ENCODE results near the gene NHERF2. TPM values are rescaled to one million over a fixed set of nuclear protein-coding genes. Genes with fewer than 3 reads are reported as not detected.
A peak's percentile ranks its signal among the peaks of the same experiment; 100 is the strongest.

NHERF2 gene
- total RNA-seq, 1 donor from 2014 or later = 3.0 TPM

GRCh38 chr16:2058872-2059271 lies 32.2 kb downstream of the NHERF2 start:
- no peak for TF ChIP-seq CTCF (IDR thresholded peaks at IDR 0.05)
- no peak for TF ChIP-seq EZH2phosphoT487 (IDR thresholded peaks at IDR 0.05)
- TF ChIP-seq EZH2 (IDR thresholded peaks at IDR 0.05) = no peak
- Mint-ChIP-seq H3K9me3 (no peaks in the 10 kb centered on the region), H3K4me3 (no peak overlapping the region), H3K27ac (peak overlapping the region; percentile 83), H3K36me3 (no peaks in the 10 kb centered on the region), H3K27me3 (ENCODE audit: insufficient read depth, low read depth) (peaks cover 2% of the 10 kb centered on the region), H3K4me1 (peaks cover 11% of the 10 kb centered on the region)
- H3K27me3 ChIP-seq = no peaks in the 10 kb centered on the region
- peak overlapping the region; percentile 81 for H3K27ac ChIP-seq
- no peaks in the 10 kb centered on the region for H3K79me2 ChIP-seq (ENCODE audit: low read depth)
- H3K36me3 ChIP-seq = no peaks in the 10 kb centered on the region
- H3K9me3 ChIP-seq (ENCODE audit: low read depth) = no peaks in the 10 kb centered on the region
- no peak overlapping the region for H3K4me3 ChIP-seq
- peak overlapping the region; percentile 49 for H3K4me2 ChIP-seq
- peaks cover 11% of the 10 kb centered on the region for H3F3A ChIP-seq (ENCODE audit: low read depth)
- H3K4me1 ChIP-seq = peaks cover 7% of the 10 kb centered on the region
- DNase-seq (ENCODE audit: low spot score) = peak; percentile 57
- H4K20me1 ChIP-seq (ENCODE audit: low read depth) = no peaks in the 10 kb centered on the region
- H3K9ac ChIP-seq = no peak overlapping the region
- no peak overlapping the region for H2AFZ ChIP-seq (replicated peaks)

DNA sequence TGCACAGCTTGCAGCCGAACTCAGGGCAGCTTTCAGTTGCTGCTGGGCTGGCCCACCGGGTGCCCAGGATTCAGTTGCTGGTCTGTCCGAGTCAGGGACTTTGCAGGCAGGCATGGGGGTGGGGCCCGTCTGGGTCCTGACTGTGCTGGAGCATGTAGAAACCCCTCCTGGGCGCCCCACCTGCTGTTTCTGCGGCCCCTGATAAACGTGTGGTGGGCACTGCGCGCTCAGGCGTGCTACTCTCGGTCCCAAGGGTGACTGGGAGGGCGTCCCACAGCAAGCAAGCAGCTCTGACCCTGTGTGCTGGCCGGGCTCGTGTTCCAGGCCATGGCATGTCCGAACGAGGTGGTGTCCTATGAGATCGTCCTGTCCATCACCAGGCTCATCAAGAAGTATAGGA lies 33.6 kb downstream of the NHERF2 start:
- Mint-ChIP-seq H3K27ac (no peak overlapping the region), H3K4me1 (peaks cover 11% of the 10 kb centered on the region), H3K36me3 (no peaks in the 10 kb centered on the region), H3K9me3 (no peaks in the 10 kb centered on the region), H3K27me3 (ENCODE audit: insufficient read depth, low read depth) (peaks cover 2% of the 10 kb centered on the region), H3K4me3 (no peak overlapping the region)
- no peaks in the 10 kb centered on the region for H3K36me3 ChIP-seq
- H3K27ac ChIP-seq = no peak overlapping the region
- no peak overlapping the region for H3K9ac ChIP-seq
- no peak for TF ChIP-seq EZH2 (IDR thresholded peaks at IDR 0.05)
- TF ChIP-seq EZH2phosphoT487 (IDR thresholded peaks at IDR 0.05) = no peak
- no peak for TF ChIP-seq CTCF (IDR thresholded peaks at IDR 0.05)
- H3K4me3 ChIP-seq = no peak overlapping the region
- no peaks in the 10 kb centered on the region for H3K79me2 ChIP-seq (ENCODE audit: low read depth)
- no peak overlapping the region for H2AFZ ChIP-seq (replicated peaks)
- no peak overlapping the region for H3K4me2 ChIP-seq
- no peaks in the 10 kb centered on the region for H4K20me1 ChIP-seq (ENCODE audit: low read depth)
- no peak for DNase-seq (ENCODE audit: low spot score)
- peaks cover 7% of the 10 kb centered on the region for H3K4me1 ChIP-seq
- no peaks in the 10 kb centered on the region for H3K9me3 ChIP-seq (ENCODE audit: low read depth)
- no peaks in the 10 kb centered on the region for H3K27me3 ChIP-seq
- peaks cover 11% of the 10 kb centered on the region for H3F3A ChIP-seq (ENCODE audit: low read depth)

GRCh38 chr16:2061023-2061422 lies 34.3 kb downstream of the NHERF2 start:
- Histone ChIP-seq H4K20me1 (ENCODE audit: low read depth) (no peaks in the 10 kb centered on the region), H3K79me2 (ENCODE audit: low read depth) (no peaks in the 10 kb centered on the region), H2AFZ (replicated peaks) (no peak overlapping the region), H3K4me2 (no peak overlapping the region), H3K36me3 (no peaks in the 10 kb centered on the region), H3K4me3 (no peak overlapping the region), H3K4me1 (peaks cover 7% of the 10 kb centered on the region), H3K27me3 (no peaks in the 10 kb centered on the region), H3K9ac (no peak overlapping the region), H3K9me3 (ENCODE audit: low read depth) (no peaks in the 10 kb centered on the region), H3F3A (ENCODE audit: low read depth) (peaks cover 11% of the 10 kb centered on the region), H3K27ac (no peak overlapping the region)
- H3K4me3 Mint-ChIP-seq = no peak overlapping the region
- TF ChIP-seq EZH2 (IDR thresholded peaks at IDR 0.05) = no peak
- TF ChIP-seq CTCF (IDR thresholded peaks at IDR 0.05) = no peak
- no peak for TF ChIP-seq EZH2phosphoT487 (IDR thresholded peaks at IDR 0.05)
- DNase-seq (ENCODE audit: low spot score) = no peak
- H3K27me3 Mint-ChIP-seq (ENCODE audit: insufficient read depth, low read depth) = peaks cover 2% of the 10 kb centered on the region
- H3K4me1 Mint-ChIP-seq = peaks cover 11% of the 10 kb centered on the region
- no peaks in the 10 kb centered on the region for H3K9me3 Mint-ChIP-seq
- peaks cover 3% of the 10 kb centered on the region for H3K36me3 Mint-ChIP-seq
- H3K27ac Mint-ChIP-seq = no peak overlapping the region
